ENCODE data around the gene SIL1. TPM values are rescaled to one million over a fixed set of nuclear protein-coding genes. Genes with fewer than 3 reads are reported as not detected.

SIL1 gene
- total RNA-seq, 1 donor from 2014 or later = 35.6 TPM

DNA sequence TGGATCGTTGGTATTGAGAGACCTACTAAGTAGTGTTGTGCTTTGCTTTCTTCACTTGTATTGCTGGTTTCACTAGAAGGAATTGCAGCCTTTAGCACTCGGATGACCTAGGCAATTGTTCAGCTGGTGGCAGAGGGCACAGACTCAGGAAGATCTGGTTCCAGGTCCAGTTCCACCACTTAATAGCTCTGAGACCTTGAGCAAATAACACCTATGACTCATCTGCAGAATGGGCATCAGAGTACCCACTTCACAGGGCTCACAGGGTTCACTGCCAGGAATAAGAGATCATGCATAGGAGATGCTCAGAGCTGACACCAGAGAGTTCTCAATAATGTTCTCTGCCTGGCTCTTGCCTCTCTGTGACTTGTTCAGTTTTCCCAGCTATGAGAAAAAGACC lies 133.6 kb downstream of the SIL1 start:
- peak in 1 of 2 donors; percentile 47 for DNase-seq (ENCODE audit: extremely low spot score in 2 of 2)
- no peak overlapping the region for H3K27ac ChIP-seq
- no peaks in the 10 kb centered on the region for H3K27me3 ChIP-seq
- H3K9me3 ChIP-seq = no peaks in the 10 kb centered on the region
- intact Hi-C loops (cut with DNase I) = no loop called here
- TF ChIP-seq, protein P1, sequence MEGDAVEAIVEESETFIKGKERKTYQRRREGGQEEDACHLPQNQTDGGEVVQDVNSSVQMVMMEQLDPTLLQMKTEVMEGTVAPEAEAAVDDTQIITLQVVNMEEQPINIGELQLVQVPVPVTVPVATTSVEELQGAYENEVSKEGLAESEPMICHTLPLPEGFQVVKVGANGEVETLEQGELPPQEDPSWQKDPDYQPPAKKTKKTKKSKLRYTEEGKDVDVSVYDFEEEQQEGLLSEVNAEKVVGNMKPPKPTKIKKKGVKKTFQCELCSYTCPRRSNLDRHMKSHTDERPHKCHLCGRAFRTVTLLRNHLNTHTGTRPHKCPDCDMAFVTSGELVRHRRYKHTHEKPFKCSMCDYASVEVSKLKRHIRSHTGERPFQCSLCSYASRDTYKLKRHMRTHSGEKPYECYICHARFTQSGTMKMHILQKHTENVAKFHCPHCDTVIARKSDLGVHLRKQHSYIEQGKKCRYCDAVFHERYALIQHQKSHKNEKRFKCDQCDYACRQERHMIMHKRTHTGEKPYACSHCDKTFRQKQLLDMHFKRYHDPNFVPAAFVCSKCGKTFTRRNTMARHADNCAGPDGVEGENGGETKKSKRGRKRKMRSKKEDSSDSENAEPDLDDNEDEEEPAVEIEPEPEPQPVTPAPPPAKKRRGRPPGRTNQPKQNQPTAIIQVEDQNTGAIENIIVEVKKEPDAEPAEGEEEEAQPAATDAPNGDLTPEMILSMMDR (IDR thresholded peaks at IDR 0.05) = no peak
- no peak for TF ChIP-seq POLR2A (IDR thresholded peaks at IDR 0.05)
- no peak for TF ChIP-seq POLR2AphosphoS5 (IDR thresholded peaks at IDR 0.05; ENCODE audit: insufficient read depth in 1 of 2, low read depth in 1 of 2)
- H3K4me3 ChIP-seq = no peak overlapping the region
- H3K4me1 ChIP-seq = peaks cover 37% of the 10 kb centered on the region
- no peaks in the 10 kb centered on the region for H3K36me3 ChIP-seq

DNA sequence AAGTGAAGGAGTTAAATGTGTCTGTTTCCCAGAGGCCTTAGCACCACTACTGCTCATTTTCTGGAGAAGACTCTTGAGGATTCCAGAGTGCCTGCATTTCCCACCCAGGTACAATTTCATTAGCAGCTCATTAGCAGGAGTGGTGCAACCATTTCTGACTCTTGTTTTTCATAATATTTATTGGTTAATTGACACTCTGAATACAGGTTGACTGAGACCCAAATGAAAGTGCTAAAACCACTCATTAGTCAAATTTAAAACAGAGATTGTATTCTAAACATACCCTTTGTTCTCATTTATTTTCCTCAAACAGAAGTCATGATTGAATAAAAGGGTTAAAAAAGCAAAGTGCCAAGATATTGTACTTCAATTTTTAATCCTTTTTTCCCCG lies 134.5 kb downstream of the SIL1 start:
- no peak overlapping the region for H3K27ac ChIP-seq
- H3K4me3 ChIP-seq = no peak overlapping the region
- H3K9me3 ChIP-seq = no peaks in the 10 kb centered on the region
- no peaks in the 10 kb centered on the region for H3K36me3 ChIP-seq
- no peaks in the 10 kb centered on the region for H3K27me3 ChIP-seq
- TF ChIP-seq POLR2A (IDR thresholded peaks at IDR 0.05) = no peak
- TF ChIP-seq, protein P1 (IDR thresholded peaks at IDR 0.05) = no peak
- no peak for TF ChIP-seq POLR2AphosphoS5 (IDR thresholded peaks at IDR 0.05; ENCODE audit: insufficient read depth in 1 of 2, low read depth in 1 of 2)
- peaks cover 37% of the 10 kb centered on the region for H3K4me1 ChIP-seq
- intact Hi-C loops (cut with DNase I) = no loop called here
- no peak for DNase-seq (ENCODE audit: extremely low spot score in 2 of 2)

DNA sequence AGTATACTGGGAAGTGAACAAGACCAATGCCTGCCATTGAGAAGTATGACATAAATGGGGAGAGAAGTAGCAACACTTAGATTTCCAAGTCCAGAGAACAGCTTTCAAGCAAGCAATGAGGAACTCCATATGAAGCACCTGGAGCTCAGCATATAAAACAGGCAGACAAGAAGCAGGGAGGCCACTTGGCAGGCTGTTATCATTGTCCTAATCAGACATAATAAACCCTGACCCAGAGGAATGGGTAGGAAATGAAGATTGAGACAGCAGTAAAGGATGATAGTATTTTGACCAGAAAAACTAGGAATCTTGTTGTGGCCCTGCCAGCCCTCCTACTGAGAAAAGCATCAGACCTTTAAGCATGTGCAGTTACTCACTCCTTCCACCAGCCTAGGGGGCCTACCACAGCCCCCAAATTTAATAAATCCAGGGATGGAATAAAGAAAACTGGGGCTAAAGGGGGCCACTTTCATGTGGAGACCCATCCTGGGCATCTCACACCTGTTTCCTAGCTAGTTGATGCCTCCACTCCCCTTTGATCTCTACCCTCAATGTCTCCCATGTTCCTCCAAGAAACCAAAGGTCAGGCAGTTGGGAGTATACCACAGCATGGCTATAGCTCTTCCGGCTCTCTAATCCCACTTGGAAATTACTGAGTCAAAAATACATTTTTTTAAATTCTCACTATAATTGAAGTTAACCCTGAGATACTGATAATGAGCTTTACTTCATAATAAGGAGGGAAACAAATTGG lies 135.1 kb downstream of the SIL1 start:
- intact Hi-C loops (cut with DNase I) = no loop called here
- no peak overlapping the region for H3K4me3 ChIP-seq
- no peak overlapping the region for H3K27ac ChIP-seq
- DNase-seq (ENCODE audit: extremely low spot score in 2 of 2) = no peak
- H3K9me3 ChIP-seq = no peaks in the 10 kb centered on the region
- no peaks in the 10 kb centered on the region for H3K36me3 ChIP-seq
- TF ChIP-seq POLR2AphosphoS5 (IDR thresholded peaks at IDR 0.05; ENCODE audit: insufficient read depth in 1 of 2, low read depth in 1 of 2) (no peak), POLR2A (IDR thresholded peaks at IDR 0.05) (no peak)
- TF ChIP-seq, protein P1 (IDR thresholded peaks at IDR 0.05) = no peak
- H3K27me3 ChIP-seq = no peaks in the 10 kb centered on the region
- H3K4me1 ChIP-seq = peaks cover 37% of the 10 kb centered on the region

GRCh38 chr5:139061856-139062255 lies 136.3 kb downstream of the SIL1 start:
- Histone ChIP-seq H3K4me1 (peaks cover 37% of the 10 kb centered on the region), H3K4me3 (no peak overlapping the region), H3K27ac (no peak overlapping the region), H3K36me3 (no peaks in the 10 kb centered on the region), H3K27me3 (no peaks in the 10 kb centered on the region), H3K9me3 (no peaks in the 10 kb centered on the region)
- no peak for DNase-seq (ENCODE audit: extremely low spot score in 2 of 2)
- TF ChIP-seq POLR2AphosphoS5 (IDR thresholded peaks at IDR 0.05; ENCODE audit: insufficient read depth in 1 of 2, low read depth in 1 of 2) (no peak), POLR2A (IDR thresholded peaks at IDR 0.05) (no peak)
- TF ChIP-seq, protein P1 (IDR thresholded peaks at IDR 0.05) = no peak
- intact Hi-C loops (cut with DNase I) = no loop called here

GRCh38 chr5:139061274-139061673 lies 136.9 kb downstream of the SIL1 start:
- peaks cover 37% of the 10 kb centered on the region for H3K4me1 ChIP-seq
- no peak for DNase-seq (ENCODE audit: extremely low spot score in 2 of 2)
- intact Hi-C loops (cut with DNase I) = no loop called here
- peak in 1 of 2 donors; percentile 31 for TF ChIP-seq POLR2AphosphoS5 (IDR thresholded peaks at IDR 0.05; ENCODE audit: insufficient read depth in 1 of 2, low read depth in 1 of 2)
- no peak for TF ChIP-seq POLR2A (IDR thresholded peaks at IDR 0.05)
- H3K27me3 ChIP-seq = no peaks in the 10 kb centered on the region
- H3K36me3 ChIP-seq = no peaks in the 10 kb centered on the region
- no peak overlapping the region for H3K4me3 ChIP-seq
- H3K9me3 ChIP-seq = no peaks in the 10 kb centered on the region
- H3K27ac ChIP-seq = no peak overlapping the region

All from vagina (tissue), 2 donors.